K562 (cell line): Measurements from ENCODE around the gene RBM20. TPM values are rescaled to one million over a fixed set of nuclear protein-coding genes. Genes with fewer than 3 reads are reported as not detected.

ENCODE experiments used
- ATAC-seq: fragments of 200-7000 bp; cut with Tn5 transposase; 3 replicates; pipeline ENCODE4 v1.9.1; 2020; ENCODE audit warnings: moderate library complexity
- BruUV-seq: library from RNA; stranded (reverse); fragments of 400-500 nt; replicated peaks from 2 replicates; lab custom pipeline; 2021; lab: Mats Ljungman, UMichigan
- CTCF ChIA-PET: fragments of 300-600 bp; formaldehyde crosslinking; extraction: SDS; loops from one replicate; lab custom pipeline; 2021; ENCODE audit warnings: low intra/inter-chr PET ratio; lab: Yijun Ruan, JAX
- POLR2A ChIA-PET: fragments of 300-600, 350-650 bp; sonication (Branson Sonifier 250); formaldehyde crosslinking; extraction: SDS; loops from one replicate; lab custom pipeline; 2021; ENCODE audit warnings: antibody characterized with exemption, inconsistent platforms; lab: Yijun Ruan, JAX
- DNase-seq, 4 experiments: peaks; one replicate each; pipeline versions ENCODE4 v3.0.0 to v3.0.0-alpha.2; 2011 to 2018; ENCODE audit warnings: low spot score in 3 of 4, mixed read lengths in 3 of 4; ENCODE audit errors: extremely low read depth in 1 of 4
- FAIRE-seq: peaks from 2 replicates; lab custom pipeline; 2011; peaks lifted over from hg19 to GRCh38; lab: Jason Lieb, UNC
- H2AFZ ChIP-seq: 2 replicates; pipeline ENCODE4 v1.6.0; 2011; ENCODE audit warnings: low read depth, low read length, control low read depth, inconsistent platforms
- H3K27ac ChIP-seq: fragments of 200-600 bp; 3 replicates; pipeline ENCODE4 v1.8.0; 2011; ENCODE audit warnings: low read depth, mild to moderate bottlenecking, control low read depth, inconsistent platforms, low read length, moderate library complexity, mixed read lengths; ENCODE audit errors: extremely low read depth
- H3K27me3 ChIP-seq, 2 experiments: fragments of 300-600 bp in 1 of 2; 2 replicates in 1 of 2; 3 replicates in 1 of 2; pipeline versions ENCODE4 v1.6.0 to v1.8.0; 2011; ENCODE audit warnings: inconsistent platforms in 2 of 2, low read length in 2 of 2, mild to moderate bottlenecking in 1 of 2, mixed read lengths in 1 of 2, moderate library complexity in 1 of 2; ENCODE audit not compliant: control insufficient read depth in 2 of 2, insufficient read depth in 2 of 2
- H3K36me3 ChIP-seq: fragments of 300-600 bp; 3 replicates; pipeline ENCODE4 v1.8.0; 2011; ENCODE audit warnings: mild to moderate bottlenecking, low read length, inconsistent platforms; ENCODE audit not compliant: control insufficient read depth, insufficient read depth
- H3K4me1 ChIP-seq, 2 experiments: fragments of 200-600 bp in 1 of 2; replicated peaks in 1 of 2; 2 replicates in 1 of 2; 3 replicates in 1 of 2; pipeline versions ENCODE4 v1.5.1 to v1.8.0; 2011; ENCODE audit warnings: inconsistent platforms in 2 of 2, low read length in 2 of 2, mild to moderate bottlenecking in 1 of 2, mixed read lengths in 1 of 2, moderate library complexity in 1 of 2; ENCODE audit not compliant: control insufficient read depth in 2 of 2, insufficient read depth in 2 of 2
- H3K4me2 ChIP-seq: 2 replicates; pipeline ENCODE4 v1.6.1; 2011; ENCODE audit warnings: low read length, control low read depth, inconsistent platforms, mixed read lengths; ENCODE audit not compliant: insufficient read depth
- H3K4me3 ChIP-seq: fragments of 200-600 bp; sonication (generic), shearing (Covaris generic); 2 replicates; pipeline ENCODE4 v1.5.1; 2016; ENCODE audit warnings: control low read depth, inconsistent platforms
- H3K79me2 ChIP-seq: fragments of 200-600 bp; 3 replicates; pipeline ENCODE4 v1.8.0; 2011; ENCODE audit warnings: low read length, inconsistent platforms; ENCODE audit not compliant: control insufficient read depth, insufficient read depth
- H3K9ac ChIP-seq, 2 experiments: 2 replicates each; pipeline versions ENCODE4 v1.6.0 to v1.6.1; 2011; ENCODE audit warnings: low read depth in 2 of 2, low read length in 2 of 2, control low read depth in 1 of 2, inconsistent platforms in 1 of 2, mild to moderate bottlenecking in 1 of 2, mixed read lengths in 1 of 2; ENCODE audit not compliant: insufficient read depth in 1 of 2
- H3K9me1 ChIP-seq: one replicate; pipeline ENCODE4 v1.6.0; 2011; ENCODE audit warnings: inconsistent platforms, mild to moderate bottlenecking, low read length, moderate library complexity; ENCODE audit not compliant: control insufficient read depth, insufficient read depth
- H3K9me3 ChIP-seq: replicated peaks from 2 replicates; pipeline ENCODE4 v1.5.1; 2011; ENCODE audit warnings: low read depth, low read length, inconsistent platforms; ENCODE audit not compliant: control insufficient read depth, insufficient read depth
- H4K20me1 ChIP-seq: replicated peaks from 2 replicates; pipeline ENCODE4 v1.6.1; 2011; ENCODE audit warnings: low read length, inconsistent platforms, mixed read lengths; ENCODE audit not compliant: control insufficient read depth, insufficient read depth
- CBX3 ChIP-seq, 2 experiments: IDR thresholded peaks; 1 replicate in 1 of 2; 2 replicates in 1 of 2; pipeline ENCODE4 v1.6.1; 2012; ENCODE audit warnings: inconsistent platforms in 2 of 2, low read length in 2 of 2, borderline replicate concordance in 1 of 2, control low read depth in 1 of 2
- CSDE1 ChIP-seq, 2 experiments: fragments of 450-650 bp; IDR thresholded peaks; 2 replicates each; pipeline ENCODE4 v1.6.1; 2016; ENCODE audit warnings: mild to moderate bottlenecking in 1 of 2
- ELK3 ChIP-seq: fragments of 450-650 bp; formaldehyde crosslinking; IDR thresholded peaks from 2 replicates; pipeline ENCODE4 v1.4.0; 2020; ENCODE audit warnings: mild to moderate bottlenecking
- KDM1A ChIP-seq, 2 experiments: fragments of 450-650 bp; IDR thresholded peaks; 2 replicates each; pipeline ENCODE4 v1.6.1; 2016; ENCODE audit warnings: mild to moderate bottlenecking in 2 of 2
- POLR2B ChIP-seq: fragments of 450-650 bp; IDR thresholded peaks from 2 replicates; pipeline ENCODE4 v1.6.1; 2018; ENCODE audit warnings: low read depth; ENCODE audit not compliant: partially characterized antibody
- RBM25 ChIP-seq: fragments of 200-400 bp; formaldehyde crosslinking; IDR thresholded peaks from 2 replicates; pipeline ENCODE4 v1.6.1; 2018; ENCODE audit warnings: low read length, low read depth, moderate library complexity; ENCODE audit not compliant: severe bottlenecking
- SPI1 ChIP-seq: IDR thresholded peaks from 2 replicates; pipeline ENCODE4 v1.6.1; 2011; ENCODE audit warnings: low read depth, low read length, control low read depth, borderline replicate concordance
- STAT5A ChIP-seq: IDR thresholded peaks from 2 replicates; pipeline ENCODE4 v1.6.1; 2012; ENCODE audit warnings: low read length, inconsistent platforms, borderline replicate concordance
- TAF15 ChIP-seq: fragments of 200-400 bp; formaldehyde crosslinking; IDR thresholded peaks from 2 replicates; pipeline ENCODE4 v1.6.1; 2017; ENCODE audit warnings: mild to moderate bottlenecking, low read depth, low read length, moderate library complexity
- ZNF146 ChIP-seq: IDR thresholded peaks from one replicate; pipeline ENCODE4 v1.6.1; 2018; ENCODE audit warnings: missing compliant biosample characterization; ENCODE audit not compliant: unreplicated experiment
- ZNF280A ChIP-seq: fragments of 450-650 bp; IDR thresholded peaks from 2 replicates; pipeline ENCODE4 v1.6.1; 2018; ENCODE audit warnings: mild to moderate bottlenecking, low read depth; ENCODE audit not compliant: partially characterized antibody
- ZSCAN32 ChIP-seq: fragments of 450-650 bp; formaldehyde crosslinking; IDR thresholded peaks from 2 replicates; pipeline ENCODE4 v1.4.0; 2020; ENCODE audit warnings: mild to moderate bottlenecking, moderate library complexity
- WGBS: fragments of 100-300 bp; shearing (Covaris generic); methylation state at CpG from one replicate; pipeline ENCODE4 v1.1.6; 2016; ENCODE audit warnings: low coverage, mixed read lengths; ENCODE audit not compliant: insufficient coverage; ENCODE audit errors: missing lambda C conversion rate; 5-methylcytosine and 5-hydroxymethylcytosine counted together
- in situ Hi-C: fragments of 300-500 bp; cut with MboI; formaldehyde crosslinking; loops from 4 replicates; pipeline ENCODE4 v1.15.0; 2018; ENCODE audit warnings: inconsistent platforms, mixed read lengths
- intact Hi-C: fragments of 100-400 bp; cut with micrococcal nuclease; formaldehyde crosslinking; loops from 2 replicates; pipeline ENCODE4 v1.14.2; 2022
- polyA plus RNA-seq, 8 experiments: library from polyadenylated mRNA; depleted of rRNA in 4 of 8; stranded (reverse) in 5 of 8; unstranded in 3 of 8; fragments of >200 nt; fragmentation: Nextera tagmentation in 2 of 8; fragmentation: Illumina TruSeq in 1 of 8; extraction: Ambion mirVana in 2 of 8; extraction: Trizol in 1 of 8; gene quantifications; 2 replicates each; pipeline versions ENCODE4 v1.2.1 to v1.2.3, GENCODE V29; 2011 to 2014; ENCODE audit warnings: inconsistent platforms in 1 of 8, missing spikeins in 1 of 8
- total RNA-seq, 7 experiments: library from RNA; depleted of rRNA in 6 of 7; stranded (reverse); fragments of >200 nt in 6 of 7; fragmentation: Illumina TruSeq in 2 of 7; extraction: Trizol in 2 of 7; gene quantifications; 2 replicates each; pipeline versions ENCODE4 v1.2.1 to v1.2.3, GENCODE V29; 2011 to 2021; ENCODE audit warnings: low replicate concordance in 1 of 7
- TF ChIP-seq, protein P1 (sequence below), 2 experiments: fragments of 450-650 bp; conservative IDR thresholded peaks; 2 replicates each; pipeline ENCODE4 v1.6.1; 2017; ENCODE audit warnings: mild to moderate bottlenecking in 2 of 2, moderate library complexity in 2 of 2

RBM20 gene
- total and polyA plus RNA-seq, 9 of the 15 experiments (the other 6 are each of a cell fraction or from before 2014, with no cell fraction given), result 0.63 to 5.7 (median 3.2) TPM

DNA sequence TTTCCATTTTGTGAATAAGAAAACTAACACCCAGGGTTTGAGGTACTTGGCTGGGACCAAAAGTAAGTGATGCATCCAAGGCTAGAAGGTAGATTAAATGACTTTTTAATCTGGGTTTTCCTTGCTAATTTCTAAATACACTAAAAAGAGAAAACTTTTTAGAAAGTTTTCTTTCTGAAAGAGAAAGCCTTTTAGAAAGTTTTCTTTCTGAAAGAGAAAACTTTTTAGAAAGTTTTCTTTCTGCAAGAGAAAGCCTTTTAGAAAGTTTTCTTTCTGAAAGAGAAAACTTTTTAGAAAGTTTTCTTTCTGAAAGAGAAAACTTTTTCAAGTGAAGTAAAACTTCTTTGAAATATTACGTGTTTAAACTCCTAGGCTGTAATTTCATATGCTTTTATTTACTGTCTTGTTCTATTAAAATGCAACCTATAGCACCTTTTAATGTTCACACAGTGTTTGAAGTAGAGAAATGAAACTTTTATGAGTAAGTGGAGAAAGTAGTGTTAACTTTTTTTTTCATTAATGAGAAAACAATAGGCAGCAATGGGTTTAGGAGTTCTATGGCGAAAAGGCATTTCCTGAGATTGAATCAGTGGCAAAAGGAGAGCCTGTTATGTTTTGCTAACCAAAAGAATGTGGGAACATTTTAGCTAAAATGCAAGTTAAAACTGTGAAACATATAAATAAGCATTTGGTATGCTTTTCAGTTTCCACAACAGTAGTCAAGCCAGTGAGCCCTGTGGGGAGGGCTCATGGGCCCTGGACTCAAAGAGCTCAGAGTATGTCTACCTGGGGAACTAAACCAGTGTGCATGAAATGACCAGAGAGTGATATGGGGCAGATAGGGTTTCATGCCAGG, 103.7 kb downstream of the RBM20 start (continued):
- no peak for TF ChIP-seq ELK3 (CRISPR knock-in tag)
- TF ChIP-seq CSDE1 (IDR thresholded peaks at IDR 0.05), result no peak

DNA sequence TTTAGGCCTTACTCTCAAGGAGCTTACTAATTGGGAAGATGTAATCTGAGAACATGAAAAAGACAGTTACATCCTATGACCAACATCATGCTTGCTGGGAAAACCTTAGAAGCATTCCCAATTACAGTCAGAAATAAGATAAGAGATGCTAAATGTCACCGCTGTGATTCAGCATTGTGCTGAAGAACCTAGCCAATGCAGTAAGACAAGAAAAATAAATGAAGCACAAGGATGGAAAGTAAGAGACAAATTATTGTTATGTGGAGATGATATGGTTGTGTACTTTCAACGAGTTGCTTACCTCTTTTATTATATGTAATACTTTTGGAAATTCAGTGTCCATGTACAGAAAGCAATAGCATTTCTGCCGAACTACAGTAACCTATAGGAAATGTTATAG, 104.8 kb downstream of the RBM20 start:
- FAIRE-seq (no peak), ATAC-seq (no peak), DNase-seq (no peak)
- H3K9ac ChIP-seq, result no peak overlapping the region
- H3K4me2 ChIP-seq, result no peak overlapping the region
- H3K9me1 ChIP-seq, result no peaks in the 10 kb centered on the region
- H3K4me1 ChIP-seq, result no peaks in the 10 kb centered on the region
- no peaks in the 10 kb centered on the region; the same call in 2 of the 3 replicates for H3K36me3 ChIP-seq
- no peak overlapping the region for H3K27ac ChIP-seq
- in situ Hi-C loops (no loop called here), intact Hi-C loops (no loop called here)
- no TSS peak for BruUV-seq
- ChIA-PET CTCF (no interaction called here), POLR2A (no interaction called here)
- H2AFZ ChIP-seq, result no peak overlapping the region
- H3K4me3 ChIP-seq, result no peak overlapping the region
- no peaks in the 10 kb centered on the region for H3K79me2 ChIP-seq
- no peaks in the 10 kb centered on the region for H4K20me1 ChIP-seq
- H3K27me3 ChIP-seq, result no peaks in the 10 kb centered on the region
- 72% methylated on average over 3 of the region's 3 CpGs for WGBS
- no peaks in the 10 kb centered on the region for H3K9me3 ChIP-seq
- TF ChIP-seq ZSCAN32 (CRISPR knock-in tag), result no peak
- TF ChIP-seq POLR2B, result no peak
- no peak for TF ChIP-seq ZNF146
- 0 out of 4 replicates have a peak, but pooled peaks of 1 of the 2 experiments have one; percentile 22 for TF ChIP-seq KDM1A (IDR thresholded peaks at IDR 0.05)
- TF ChIP-seq, protein P1, sequence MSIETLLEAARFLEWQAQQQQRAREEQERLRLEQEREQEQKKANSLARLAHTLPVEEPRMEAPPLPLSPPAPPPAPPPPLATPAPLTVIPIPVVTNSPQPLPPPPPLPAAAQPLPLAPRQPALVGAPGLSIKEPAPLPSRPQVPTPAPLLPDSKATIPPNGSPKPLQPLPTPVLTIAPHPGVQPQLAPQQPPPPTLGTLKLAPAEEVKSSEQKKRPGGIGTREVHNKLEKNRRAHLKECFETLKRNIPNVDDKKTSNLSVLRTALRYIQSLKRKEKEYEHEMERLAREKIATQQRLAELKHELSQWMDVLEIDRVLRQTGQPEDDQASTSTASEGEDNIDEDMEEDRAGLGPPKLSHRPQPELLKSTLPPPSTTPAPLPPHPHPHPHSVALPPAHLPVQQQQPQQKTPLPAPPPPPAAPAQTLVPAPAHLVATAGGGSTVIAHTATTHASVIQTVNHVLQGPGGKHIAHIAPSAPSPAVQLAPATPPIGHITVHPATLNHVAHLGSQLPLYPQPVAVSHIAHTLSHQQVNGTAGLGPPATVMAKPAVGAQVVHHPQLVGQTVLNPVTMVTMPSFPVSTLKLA (conservative IDR thresholded peaks at IDR 0.05), result no peak
- TF ChIP-seq STAT5A, result no peak
- no peak for TF ChIP-seq SPI1
- TF ChIP-seq ZNF280A, result peak; percentile 19
- TF ChIP-seq TAF15, result no peak
- TF ChIP-seq CBX3 (IDR thresholded peaks at IDR 0.05; ENCODE audit: borderline replicate concordance in 1 of 2, low read length in 2 of 2), result 0 out of 3 replicates have a peak, but pooled peaks of 1 of the 2 experiments have one; percentile 63
- peak; percentile 63 for TF ChIP-seq RBM25
